ENCODE measurements around the gene PANK1.

- TF ChIP-seq CTCF (IDR thresholded peaks at IDR 0.05) (no peak), POLR2A (IDR thresholded peaks at IDR 0.05; ENCODE audit: low read length) (no peak), MAZ (IDR thresholded peaks at IDR 0.05; ENCODE audit: borderline replicate concordance, low read depth, low read length) (no peak), RAD21 (conservative IDR thresholded peaks at IDR 0.05 in 1 of 2, IDR thresholded peaks at IDR 0.05 in 1 of 2) (no peak), EP300 (IDR thresholded peaks at IDR 0.05) (no peak), SMC3 (IDR thresholded peaks at IDR 0.05) (no peak), HDAC2 (IDR thresholded peaks at IDR 0.05) (no peak), HEYL (CRISPR knock-in tag; IDR thresholded peaks at IDR 0.05) (no peak), JUN (IDR thresholded peaks at IDR 0.05) (no peak), SREBF2 (IDR thresholded peaks at IDR 0.05) (no peak)
- TF ChIP-seq, protein P1, sequence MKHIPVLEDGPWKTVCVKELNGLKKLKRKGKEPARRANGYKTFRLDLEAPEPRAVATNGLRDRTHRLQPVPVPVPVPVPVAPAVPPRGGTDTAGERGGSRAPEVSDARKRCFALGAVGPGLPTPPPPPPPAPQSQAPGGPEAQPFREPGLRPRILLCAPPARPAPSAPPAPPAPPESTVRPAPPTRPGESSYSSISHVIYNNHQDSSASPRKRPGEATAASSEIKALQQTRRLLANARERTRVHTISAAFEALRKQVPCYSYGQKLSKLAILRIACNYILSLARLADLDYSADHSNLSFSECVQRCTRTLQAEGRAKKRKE (CRISPR knock-in tag; IDR thresholded peaks at IDR 0.05; ENCODE audit: low read depth), result no peak
- TF ChIP-seq, protein P2, sequence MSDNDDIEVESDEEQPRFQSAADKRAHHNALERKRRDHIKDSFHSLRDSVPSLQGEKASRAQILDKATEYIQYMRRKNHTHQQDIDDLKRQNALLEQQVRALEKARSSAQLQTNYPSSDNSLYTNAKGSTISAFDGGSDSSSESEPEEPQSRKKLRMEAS (IDR thresholded peaks at IDR 0.05), result no peak
Observed at GRCh38 chr10:89593043-89593442, 52.0 kb downstream of the PANK1 start.

Data from A549 (cell line).